Germinal center (tissue), 1 donor: ENCODE results near the gene FUT8.
"Not testable (repeated sequence)": the region's sequence is repeated elsewhere in the genome, so short reads cannot be mapped to it uniquely, and the experiment has no call there.

ENCODE experiments used
- DNase-seq: peaks from one replicate; pipeline ENCODE4 v3.0.0; 2012; ENCODE audit warnings: mixed read lengths, low spot score

Gene FUT8

DNA sequence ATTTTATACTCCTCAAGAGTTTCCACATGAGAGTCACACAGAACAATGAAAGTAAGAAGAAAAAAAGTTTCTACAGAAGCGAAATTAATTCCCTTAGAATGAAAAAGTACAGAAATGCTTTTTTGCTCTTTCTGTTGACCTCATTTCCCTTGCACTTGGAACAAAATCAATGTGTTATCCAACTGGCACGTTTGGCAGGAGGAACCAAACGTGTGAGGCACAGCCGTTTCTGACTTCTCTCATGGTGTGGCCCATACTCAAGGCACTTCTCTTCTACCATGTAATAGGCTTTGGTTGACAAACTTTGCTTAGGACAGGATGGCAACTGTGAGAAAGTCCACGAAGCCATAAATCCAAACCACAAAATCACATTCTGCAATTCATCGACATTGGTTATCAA is 297.0 kb downstream of the FUT8 start:
- no peak for DNase-seq

DNA sequence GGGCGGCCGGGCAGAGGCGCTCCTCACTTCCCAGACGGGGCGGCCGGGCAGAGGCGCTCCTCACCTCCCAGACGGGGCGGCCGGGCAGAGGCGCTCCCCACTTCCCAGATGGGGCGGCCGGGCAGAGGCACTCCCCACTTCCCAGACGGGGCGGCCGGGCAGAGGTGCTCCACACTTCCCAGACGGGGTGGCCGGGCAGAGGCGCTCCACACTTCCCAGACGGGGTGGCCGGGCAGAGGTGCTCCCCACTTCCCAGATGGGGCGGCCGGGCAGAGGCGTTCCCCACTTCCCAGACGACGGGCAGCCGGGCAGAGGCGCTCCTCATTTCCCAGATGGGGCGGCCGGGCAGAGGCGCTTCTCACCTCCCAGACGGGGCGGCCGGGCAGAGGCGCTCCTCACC is 304.3 kb downstream of the FUT8 start:
- not testable (repeated sequence) for DNase-seq

DNA sequence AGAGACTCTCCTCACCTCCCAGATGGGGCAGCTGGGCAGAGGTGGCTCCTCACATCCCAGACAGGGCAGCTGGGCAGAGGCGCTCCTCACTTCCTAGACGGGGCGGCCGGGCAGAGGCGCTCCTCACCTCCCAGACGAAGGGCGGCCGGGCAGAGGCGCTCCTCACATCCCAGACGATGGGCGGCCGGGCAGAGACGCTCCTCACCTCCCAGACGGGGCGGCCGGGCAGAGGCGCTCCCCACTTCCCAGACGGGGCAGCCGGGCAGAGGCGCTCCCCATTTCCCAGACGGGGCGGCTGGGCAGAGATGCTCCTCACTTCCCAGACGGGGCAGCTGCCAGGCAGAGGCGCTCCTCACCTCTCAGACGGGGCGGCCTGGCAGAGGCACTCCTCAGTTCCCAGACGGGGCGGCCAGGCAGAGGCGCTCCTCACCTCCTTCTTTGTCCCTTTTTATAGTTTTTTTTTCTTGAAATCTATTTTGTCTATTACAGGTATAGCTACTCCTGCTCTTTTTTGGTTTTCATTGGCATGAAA is 304.9 kb downstream of the FUT8 start:
- not testable (repeated sequence) for DNase-seq

DNA sequence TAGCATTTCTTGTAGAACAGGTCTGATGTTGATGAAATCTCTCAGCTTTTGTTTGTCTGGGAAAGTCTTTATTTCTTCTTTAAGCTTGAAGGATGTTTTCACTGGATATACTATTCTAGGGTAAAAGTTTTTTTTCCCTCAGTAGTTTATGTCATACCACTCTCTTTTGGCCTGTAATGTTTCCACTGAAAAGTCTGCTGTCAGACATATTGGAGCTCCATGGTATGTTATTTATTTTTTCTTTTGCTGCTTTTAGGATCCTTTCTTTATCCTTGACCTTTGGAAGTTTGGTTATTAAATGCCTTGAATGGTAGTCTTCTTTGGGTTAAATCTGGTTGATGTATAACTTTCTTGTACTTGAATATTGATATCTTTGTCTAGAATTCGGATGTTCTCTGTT is 306.1 kb downstream of the FUT8 start:
- DNase-seq, result no peak

DNA sequence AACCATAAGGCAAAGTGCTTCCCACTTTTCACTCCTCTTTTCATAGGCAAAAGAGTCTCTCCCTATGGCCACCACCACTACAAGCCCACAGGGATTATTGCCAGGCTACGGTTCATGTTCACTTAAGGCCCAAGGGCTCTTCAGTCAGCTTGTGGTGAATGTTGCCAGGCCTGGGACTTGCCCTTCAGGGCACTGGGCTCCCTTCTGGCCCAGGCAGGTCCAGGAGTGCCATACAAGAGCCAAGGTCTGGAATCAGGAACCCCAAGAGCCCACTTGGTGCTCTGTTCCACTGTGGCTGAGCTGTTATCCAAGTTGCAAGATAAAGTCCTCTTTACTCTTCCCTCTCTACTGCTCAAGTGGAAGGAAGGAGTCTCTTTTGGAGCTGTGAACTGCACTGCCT is 307.6 kb downstream of the FUT8 start:
- DNase-seq, result no peak

DNA sequence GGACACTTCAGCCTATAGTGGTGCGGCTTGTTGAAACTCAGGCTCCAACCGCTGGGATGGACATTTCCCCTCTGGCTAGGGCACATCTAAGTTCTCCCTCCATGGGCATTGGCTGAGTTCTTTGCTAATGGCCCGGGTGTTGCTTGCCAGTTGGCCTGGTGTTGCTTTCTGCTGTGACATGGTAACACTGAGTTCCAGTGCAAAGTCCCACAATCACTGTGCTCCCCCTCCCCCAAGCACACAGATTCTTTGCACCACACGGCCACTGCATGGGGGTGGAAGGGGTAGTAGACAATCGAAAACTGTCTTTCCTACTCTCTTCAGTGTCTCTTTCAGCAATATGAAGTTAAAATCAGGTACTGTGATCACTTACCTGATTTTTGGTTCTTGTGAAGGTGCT is 308.2 kb downstream of the FUT8 start:
- DNase-seq, result no peak

DNA sequence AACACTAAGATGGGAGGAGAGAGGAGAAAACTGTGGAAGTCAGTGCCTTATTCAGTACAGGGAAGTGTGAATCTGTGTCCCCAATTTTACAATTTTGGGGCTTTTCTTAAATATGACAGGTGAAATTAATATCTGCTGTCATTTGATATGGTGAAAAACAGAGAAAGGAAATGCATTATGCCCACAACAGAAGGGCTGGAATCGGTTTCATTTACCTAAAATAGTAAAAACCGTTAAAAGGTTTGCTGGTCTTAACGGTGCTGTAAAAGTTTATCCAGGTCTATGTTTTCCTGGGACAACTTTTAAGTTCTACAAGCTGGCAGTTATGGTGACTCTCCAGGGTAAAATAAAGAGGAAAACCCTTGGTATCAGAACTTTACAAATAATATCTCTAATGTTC is 310.8 kb downstream of the FUT8 start:
- DNase-seq, result no peak

DNA sequence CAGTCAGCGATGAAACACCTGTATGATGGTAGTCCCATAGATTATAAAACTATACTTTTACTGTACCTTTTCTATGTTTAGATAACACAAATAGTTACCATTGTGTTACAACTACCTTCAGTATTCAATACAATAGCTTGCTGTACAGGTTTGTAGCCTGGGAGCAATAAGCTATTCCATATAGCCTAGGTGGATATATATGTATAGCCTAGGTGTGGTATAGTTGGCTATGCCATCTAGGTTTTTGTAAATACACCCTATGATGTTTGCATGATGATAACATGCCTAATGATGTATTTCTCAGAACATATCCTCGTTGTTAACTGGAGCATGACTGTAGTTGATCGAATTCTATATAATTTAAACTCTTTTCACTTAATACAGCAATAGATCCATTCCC is 316.1 kb downstream of the FUT8 start:
- no peak for DNase-seq

DNA sequence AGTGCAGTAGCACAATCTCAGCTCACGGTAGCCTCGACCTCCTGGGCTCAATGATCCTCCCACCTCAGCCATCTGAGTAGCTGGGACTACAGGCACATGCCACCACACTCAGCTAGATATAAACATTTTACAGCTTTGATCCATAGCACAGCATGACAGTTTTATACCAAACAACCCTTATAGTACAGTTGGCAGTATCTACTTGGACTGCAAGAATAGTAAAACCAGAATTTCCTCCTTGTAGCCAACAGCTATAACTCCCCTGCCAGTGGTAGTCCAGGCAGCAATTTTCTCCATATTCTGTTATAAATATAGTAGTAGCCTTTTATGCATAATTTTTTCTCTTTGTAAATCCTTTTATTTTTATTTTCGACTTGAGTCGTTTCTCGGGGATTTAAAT is 317.0 kb downstream of the FUT8 start:
- DNase-seq, result no peak

DNA sequence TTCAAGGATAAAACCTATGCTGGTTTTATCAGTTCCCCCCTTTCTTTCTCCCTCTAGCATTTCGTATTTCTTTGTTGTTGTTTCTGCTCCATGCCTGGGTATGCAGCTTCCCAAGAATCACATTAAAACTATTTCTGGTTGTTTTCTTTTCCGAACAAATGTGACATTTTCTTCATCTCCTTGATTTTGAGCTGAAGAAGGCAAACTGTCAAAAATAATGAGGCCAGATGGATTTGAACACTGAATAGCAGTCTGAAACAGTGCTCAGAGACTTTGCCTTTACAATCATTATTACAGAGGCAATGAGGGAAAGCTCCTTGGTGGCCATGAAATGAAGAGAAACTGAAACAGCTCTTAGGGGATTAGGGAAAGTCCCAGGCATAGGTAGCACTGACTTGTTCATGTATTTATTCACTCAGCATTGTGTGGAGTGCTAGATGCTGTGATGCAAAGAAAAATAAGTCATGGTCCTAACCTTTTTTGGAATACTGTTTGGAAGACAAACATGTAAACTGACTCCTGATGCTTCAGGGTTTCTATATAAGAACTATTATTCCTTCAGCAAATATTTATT is 319.5 kb downstream of the FUT8 start:
- DNase-seq, result no peak

DNA sequence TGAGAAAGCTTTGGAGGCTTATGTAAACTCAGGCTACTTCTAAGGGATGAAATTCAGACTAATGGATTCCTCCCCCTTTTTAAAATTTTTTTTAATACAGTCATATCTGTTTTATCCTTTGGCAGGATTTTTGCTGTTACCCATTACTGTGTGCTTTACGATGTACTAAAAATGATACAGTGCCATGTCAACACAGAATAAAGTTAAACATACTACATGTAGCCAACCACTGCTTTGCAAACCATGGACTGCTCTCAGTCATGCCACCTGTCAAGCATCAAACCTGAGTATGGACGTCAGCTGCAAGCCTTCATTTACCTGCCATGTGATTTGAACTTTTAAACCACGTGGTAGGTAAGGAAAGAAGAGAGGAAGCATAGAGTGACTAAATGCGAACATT is 325.8 kb downstream of the FUT8 start:
- DNase-seq, result no peak

DNA sequence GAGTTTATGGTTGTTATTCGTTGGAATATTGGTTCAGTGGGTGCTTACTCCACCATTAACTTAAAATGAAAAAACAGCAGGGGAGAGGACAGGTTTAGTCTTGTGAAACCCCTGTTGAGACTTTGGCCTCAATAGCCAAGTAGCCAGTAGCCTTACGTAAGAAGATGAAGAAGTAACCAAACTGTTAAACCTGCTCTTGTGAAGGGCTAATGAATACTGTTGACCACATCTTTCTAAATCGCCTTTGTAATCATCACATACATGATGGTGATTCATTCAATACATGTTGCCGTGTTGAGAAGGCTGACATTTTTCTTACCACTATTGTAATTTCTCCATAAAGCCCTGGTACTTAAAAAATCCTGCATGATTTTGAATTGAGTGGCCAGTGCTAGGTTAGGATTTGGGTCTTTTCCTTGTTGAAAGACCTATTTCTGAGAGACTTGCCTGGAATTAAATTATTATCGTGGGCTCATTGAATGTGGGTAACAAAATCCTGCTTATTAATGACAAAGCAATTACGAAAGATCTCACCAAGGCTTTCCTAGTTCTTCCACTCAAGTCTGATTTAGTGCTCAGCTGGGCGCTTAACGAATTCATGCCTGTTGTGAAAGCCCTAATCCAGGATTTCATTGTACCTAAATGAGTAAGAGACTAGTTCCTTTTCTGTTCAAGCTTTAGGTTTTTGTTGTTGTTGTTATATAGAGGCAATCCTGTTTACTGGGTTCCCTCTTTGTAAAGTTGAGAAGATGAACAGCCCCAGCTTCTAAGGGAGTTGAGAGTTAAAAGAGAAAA is 333.1 kb downstream of the FUT8 start:
- no peak for DNase-seq

DNA sequence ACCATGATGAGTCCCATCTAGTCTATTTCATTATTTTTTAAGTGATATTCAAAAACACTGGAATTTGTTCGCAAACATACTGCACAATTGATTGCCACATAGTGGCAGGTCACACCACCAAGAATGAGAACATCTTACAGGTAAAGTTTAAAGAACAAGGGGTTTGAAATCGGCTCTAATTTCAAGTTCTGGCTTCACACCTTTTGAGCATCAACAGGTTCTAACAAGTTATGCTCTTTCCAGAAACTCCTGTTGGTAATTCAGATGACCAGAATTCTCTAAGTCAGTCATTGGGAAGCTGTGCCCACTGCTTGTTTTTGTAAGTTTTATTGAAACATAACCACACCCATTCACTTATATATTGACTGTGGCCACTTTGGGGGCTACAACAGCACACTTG is 336.3 kb downstream of the FUT8 start:
- DNase-seq, result no peak

DNA sequence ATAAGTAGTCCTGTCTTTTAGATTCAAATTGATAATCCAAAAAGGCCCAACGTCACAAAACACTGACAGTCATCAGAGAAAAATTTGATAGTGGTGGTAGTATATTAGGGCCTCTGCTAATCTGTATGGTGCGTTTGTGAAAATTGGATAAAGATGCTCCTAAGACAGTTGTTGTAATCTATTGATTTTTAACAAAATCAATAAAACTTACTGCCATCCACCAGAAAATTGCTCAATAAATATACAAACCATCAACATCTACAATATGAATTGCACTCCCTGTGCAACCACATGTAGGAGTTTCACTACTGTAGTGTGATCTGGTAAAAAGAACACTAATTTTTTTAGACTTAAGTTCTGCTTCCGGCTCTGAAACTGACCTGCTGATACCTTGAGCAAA is 336.8 kb downstream of the FUT8 start:
- no peak for DNase-seq

DNA sequence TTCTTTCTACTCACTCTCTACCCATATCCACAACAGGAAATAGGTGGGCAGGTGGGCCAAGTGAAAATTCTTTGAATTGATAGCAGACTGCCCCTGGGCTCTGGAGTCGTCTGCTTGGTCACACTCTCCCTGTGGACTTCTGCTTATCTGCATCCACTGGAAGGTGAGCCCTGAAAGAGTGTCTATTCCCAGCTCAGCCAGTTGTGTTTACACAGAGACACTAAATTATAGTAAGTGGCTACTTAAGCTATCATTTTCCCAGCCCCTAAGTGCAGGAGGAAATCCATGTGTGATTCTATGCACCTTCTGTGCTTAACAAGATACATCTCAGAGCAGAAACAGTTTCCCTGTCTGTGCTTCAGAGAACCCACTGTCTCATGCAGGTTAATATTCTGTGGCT is 338.4 kb downstream of the FUT8 start:
- no peak for DNase-seq

DNA sequence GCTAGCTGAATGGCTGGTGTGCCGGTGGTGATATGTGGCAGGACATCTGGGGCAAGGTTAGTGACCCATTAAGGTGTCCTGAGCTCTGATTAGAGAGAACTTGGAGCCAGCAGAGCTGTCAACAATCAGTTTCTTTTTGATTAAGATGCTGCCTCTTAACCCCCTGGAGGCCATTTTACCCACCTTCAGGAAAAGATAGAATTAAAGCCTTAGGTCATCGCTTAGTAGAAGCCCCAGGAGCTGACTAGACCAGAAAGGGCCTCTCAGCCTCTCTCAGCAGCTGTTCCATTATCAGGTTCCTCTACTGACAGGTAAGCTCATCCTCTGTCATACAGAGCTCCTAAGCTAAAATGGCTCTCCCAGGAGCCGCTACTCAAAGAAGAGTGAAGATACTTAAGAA is 339.0 kb downstream of the FUT8 start:
- no peak for DNase-seq

DNA sequence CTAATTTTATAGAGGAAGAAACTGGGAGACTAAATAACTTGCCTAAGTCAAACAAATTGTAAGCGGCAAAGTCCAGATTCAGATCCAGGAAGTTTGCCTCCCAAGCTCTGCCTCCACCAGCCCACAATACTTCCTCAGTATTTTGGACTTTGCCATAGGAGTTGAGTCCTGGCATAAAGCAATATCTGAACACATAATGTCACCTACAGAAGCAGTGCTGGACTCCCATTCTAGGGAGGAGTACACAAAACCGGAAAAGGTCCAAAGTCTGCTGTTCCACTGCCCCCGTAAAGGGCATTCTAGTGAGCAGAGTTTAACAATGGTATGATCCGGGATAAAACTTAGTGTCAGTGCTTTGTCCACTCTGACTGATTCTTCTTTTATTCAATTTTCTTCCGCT is 340.5 kb downstream of the FUT8 start:
- DNase-seq, result no peak

DNA sequence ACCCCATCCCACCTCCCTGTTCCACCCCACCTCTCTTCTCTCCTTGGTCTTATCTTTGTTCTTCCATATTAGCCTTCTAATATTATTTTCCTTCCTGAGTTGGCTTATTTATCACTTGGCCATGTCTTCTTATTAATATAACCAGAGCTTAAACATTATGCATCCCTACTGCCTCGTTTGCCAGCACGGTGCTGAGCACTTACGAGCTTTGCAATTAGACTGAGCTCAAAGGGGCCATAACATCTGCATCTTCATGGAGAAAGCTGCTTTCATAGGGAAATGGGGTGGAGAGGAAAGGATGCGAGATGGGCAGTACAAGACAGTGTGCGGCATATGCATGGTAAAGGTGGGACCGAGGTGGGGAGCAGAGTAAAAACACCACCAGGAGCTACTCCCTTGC is 342.8 kb downstream of the FUT8 start:
- DNase-seq, result no peak

DNA sequence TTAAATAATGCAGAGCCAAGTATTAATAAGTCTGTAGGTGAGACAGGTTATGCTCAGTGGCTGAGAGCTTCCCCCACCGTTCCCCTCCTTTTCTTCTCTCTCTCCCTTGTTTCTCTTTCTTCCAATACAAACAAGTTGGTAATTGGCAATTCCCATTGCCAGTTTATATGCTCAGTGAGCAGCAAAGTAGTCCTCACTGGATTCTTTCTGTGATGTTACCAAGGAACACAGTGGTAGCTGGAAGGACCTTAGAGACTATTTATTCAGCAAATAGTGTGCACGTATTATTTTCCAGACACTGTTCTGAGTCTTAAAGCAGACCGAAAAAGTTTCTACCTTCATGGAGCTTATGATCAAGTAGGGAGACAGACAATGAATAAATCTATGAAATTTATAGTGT is 344.4 kb downstream of the FUT8 start:
- DNase-seq, result no peak

DNA sequence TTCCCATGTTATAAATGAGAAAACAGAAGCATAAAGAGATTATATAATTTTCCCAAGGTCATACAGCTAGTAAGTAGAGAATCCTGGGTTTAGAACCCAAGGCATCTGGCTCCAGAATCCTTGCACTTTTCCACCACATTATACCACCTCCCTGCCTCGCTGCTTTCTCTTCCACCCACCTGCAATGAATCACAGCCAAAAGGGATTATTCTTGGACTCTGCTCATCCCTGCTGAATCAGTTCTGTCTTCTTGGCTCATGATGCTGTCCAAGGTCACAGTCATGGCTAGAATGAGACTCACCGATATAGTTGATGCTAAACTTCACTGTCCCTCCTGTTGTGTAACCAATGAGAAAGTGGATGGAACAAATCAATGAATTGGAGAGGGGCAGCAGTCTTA is 356.6 kb downstream of the FUT8 start:
- no peak for DNase-seq

DNA sequence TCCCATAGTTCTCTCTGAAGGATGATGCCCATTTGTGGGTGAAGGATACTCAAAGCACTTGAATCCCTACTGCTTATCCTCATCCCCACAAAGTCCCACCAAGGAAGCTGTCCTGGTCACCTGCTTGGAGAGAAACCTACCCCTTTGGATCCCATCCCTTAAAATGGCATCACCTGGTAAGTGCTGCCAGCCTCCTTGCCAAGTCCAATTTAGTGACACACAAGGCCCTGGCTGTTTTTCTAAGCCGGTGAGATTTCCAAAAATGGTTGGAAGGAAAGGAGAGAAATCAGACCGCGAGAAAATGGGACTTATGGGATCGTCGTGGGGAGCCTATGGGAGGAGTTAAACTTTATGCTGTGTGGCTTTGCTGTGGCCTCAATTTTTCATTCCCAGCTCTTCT is 358.2 kb downstream of the FUT8 start:
- no peak for DNase-seq

DNA sequence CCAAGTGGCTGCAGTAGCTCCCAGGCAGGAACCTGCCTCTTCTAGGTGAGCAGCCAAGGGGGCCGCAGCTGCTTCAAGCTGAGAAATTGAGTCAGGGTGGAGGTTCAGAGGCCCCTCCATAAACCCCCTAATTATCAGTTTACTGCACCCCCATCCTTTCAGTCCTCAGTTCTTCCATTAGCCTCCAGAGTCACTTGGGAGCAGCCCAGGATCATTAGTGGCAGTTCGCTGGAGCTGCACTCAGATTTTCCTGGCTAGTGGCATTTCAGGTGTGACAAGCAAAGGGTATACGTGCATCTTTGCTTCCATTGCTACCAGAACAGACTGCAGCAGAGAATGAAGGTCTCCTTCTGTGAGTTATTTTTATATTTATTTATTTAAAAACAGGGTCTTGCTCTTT is 358.7 kb downstream of the FUT8 start:
- DNase-seq, result no peak

DNA sequence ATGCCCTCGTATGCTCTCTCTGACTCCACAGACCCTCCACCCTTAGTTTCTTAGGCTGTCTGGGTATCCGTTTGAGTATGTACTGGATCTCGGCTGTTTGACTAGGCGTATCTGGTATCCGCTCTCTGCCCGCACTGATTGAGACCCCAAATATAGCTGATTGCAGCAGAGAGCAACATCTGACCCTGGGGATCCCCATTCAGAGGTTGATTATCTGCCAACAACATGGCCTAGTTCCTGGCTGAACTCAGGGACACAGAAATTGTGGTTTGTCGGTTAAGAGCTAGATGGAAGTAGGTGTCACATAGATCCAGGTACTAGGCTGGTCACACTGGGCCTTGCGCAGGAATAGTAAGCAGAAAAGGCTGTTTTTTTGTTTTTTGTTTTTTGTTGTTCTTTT is 359.9 kb downstream of the FUT8 start:
- no peak for DNase-seq
